ENCODE data around the gene CDH16.
"Not testable (repeated sequence)": the region's sequence is repeated elsewhere in the genome, so short reads cannot be mapped to it uniquely, and the experiment has no call there.

CDH16 gene

DNA sequence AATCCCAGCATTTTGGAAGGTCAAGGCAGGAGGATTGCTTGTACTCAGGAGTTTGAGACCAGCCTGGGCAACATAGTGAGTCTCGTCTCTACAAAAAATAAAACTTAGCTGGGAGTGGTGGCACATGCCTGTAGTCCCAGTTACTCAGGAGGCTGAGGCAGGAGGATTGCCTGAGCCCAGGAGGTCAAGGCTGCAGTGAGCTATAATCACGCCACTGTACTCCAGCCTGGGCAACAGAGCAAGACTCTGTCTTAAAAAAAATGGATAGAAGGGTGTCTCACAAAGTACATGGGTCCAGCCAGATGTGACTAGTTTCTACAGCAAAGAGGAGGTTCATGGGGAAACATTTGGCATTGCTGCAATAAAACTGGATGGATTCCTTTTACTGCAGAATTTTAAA is 47.3 kb downstream of the CDH16 start:
- not testable (repeated sequence) for DNase-seq

GRCh38 chr16:66869424-66869823 is 49.3 kb downstream of the CDH16 start:
- DNase-seq, result no peak

- no peak for DNase-seq
These were observed 55.0 kb downstream of the CDH16 start for GRCh38 chr16:66863707-66864106.

DNA sequence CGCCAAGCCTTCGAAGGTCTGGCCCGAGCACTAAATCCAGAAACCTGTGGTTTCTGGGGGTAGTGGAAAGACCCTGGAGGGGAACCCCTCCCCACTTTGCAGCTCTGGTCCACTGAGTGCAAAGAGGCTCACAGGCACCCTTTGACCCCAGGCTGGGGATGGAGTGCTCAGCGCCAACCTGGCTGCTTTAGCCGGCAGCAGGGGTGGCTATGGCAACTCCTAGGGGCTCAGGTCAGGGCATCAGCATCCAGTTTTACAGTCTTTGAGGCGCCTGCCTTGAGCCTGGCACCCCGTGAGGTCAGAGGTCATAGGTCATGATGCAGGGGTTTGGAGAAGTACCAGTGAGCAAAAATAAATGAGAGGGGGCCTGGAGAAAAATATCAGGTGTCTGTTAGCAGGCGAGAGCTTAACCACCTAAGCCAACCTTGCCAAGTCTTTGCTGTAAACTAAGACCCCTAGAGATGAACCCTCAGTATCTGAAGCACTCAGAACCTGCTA is 56.6 kb downstream of the CDH16 start:
- no peak for DNase-seq

GRCh38 chr16:66859397-66860068 is 59.2 kb downstream of the CDH16 start:
- DNase-seq, result no peak

- no peak for DNase-seq
These were observed 59.8 kb downstream of the CDH16 start for GRCh38 chr16:66858740-66859396.
